ENCODE data around the gene OLFML2B.
"Not testable (repeated sequence)": the region's sequence is repeated elsewhere in the genome, so short reads cannot be mapped to it uniquely, and the experiment has no call there.

OLFML2B gene

GRCh38 chr1:162033428-162033827 lies 9.8 kb upstream of the OLFML2B start:
- no peak for DNase-seq

DNA sequence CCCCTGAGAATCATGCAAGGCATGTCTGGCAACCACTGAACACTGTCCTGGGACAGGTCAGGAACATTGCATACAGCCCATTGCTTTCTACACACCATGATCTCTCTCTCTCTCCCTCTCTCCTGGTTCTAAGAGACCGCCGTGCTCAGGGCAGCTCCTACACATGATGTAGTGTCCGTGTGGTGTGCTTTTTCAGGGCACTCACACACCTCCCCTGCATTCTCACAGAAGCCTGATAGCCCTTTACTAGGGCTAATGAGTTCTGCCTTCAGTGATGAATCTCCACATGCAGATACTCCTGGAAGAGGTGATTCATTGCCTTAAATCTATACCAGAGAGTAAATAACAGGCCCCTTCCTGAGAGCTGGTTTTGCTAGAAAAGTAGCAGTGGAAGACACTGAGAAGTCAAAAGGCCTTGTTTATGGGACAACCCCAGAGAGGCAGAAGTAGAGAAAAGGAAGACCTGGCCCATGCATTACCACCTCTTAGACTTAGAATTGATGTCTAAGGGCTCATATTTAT lies 7.2 kb upstream of the OLFML2B start:
- DNase-seq: no peak

GRCh38 chr1:162029157-162029556 lies 5.5 kb upstream of the OLFML2B start:
- DNase-seq: no peak

GRCh38 chr1:162028726-162029125 lies 5.1 kb upstream of the OLFML2B start:
- DNase-seq: no peak

- DNase-seq: no peak
Measured at GRCh38 chr1:162026881-162027280, 3.2 kb upstream of the OLFML2B start.

DNA sequence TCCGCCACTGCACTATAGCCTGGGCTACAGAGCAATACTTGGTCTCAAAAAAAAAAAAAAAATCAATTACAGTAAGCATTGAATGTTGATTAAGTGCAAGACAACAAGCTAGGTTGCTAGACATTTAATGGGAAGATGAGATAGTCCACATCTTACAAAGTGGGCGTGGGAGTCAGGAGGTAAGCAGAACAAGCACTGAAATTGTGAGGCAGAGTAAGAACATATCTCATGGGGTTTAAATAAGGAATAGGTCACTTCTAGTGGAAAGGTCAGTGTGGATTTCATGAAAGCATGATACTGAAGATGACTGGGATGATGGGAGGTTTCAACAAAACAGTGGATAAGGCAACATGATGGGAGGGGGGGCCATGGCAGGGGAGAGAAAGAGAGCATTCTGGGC lies 1.9 kb upstream of the OLFML2B start:
- no peak for DNase-seq

GRCh38 chr1:162023181-162023546 lies 505 bp downstream of the OLFML2B start:
- no peak for DNase-seq

DNA sequence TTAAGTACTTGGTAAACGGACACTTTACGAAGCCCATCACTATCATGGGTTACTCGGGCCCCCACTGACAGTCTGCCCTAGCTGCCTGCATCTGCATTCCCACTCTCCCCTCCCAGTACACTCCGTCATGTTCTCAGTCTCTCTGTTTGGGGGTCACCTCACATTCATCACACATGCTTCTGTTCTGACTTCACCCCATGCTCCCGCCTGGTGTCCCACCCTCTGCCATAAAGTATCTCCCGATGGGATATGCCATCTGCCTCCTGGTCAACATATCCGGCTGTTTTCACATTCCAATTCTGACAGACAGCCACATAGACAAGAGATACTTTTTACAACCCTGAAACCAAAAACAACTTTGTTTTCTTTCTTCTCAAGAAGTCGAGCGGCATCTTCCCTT lies 1.0 kb downstream of the OLFML2B start:
- DNase-seq: no peak

DNA sequence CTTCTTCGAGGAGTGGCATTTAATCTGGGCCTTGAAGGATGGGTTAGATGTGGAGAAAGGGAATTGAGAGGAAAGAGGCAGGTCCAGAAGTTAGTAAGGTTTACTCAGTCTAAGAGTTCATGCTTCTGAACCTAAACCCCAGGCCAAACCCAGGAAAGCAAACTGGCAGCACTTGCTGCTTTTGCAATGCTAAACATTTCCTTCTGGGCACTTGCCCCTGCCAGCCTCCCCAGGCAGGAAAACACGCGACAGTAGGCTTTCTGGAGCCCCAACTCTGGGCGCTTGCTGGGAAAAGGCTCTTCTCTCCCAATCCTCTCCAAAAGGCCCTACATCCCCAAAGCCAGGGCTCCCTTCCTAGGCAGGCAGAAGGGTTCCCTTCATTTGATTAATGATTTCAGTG lies 2.5 kb downstream of the OLFML2B start:
- no peak for DNase-seq

- DNase-seq: no peak
Measured at GRCh38 chr1:162020150-162020549, 3.5 kb downstream of the OLFML2B start.

DNA sequence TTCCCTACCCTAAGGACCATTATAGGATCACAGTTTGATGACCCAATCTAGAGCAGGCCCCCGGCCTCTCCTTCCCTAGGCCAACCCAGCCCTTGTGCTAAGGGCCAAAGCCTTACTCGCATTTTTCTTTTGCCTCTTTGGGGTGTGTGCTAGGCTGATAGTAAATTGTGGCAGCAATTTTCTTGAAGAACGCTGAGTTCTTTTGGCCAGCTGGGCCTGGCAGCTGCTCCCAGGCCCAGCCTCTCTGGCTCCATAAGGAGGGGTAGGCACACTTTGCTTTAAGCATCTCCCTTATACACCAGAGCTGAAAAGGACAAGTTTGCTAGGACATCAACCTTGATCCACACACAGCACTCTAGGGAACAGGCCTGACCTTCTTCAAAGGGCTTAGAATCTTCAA lies 4.2 kb downstream of the OLFML2B start:
- DNase-seq: no peak

DNA sequence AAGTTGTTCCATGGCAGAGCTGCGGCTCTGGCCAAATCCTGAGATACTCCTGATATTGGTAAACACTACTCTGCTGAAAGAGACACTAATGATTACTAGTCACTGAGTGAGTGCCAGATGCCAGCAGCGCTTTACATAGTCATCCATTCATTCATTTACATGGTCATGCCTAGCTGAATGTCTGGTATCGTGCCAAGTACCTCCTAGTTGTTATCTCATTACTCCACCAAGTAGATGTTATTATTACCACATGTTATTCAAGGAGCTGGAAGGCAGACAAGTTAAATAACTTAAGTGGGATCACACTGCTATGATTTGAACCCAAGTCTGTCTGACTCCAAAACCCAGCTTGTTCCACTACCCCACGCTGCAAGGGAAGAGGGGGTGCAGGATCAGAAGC lies 4.7 kb downstream of the OLFML2B start:
- no peak for DNase-seq

- no peak for DNase-seq
Measured at GRCh38 chr1:162018418-162018817, 5.3 kb downstream of the OLFML2B start.

DNA sequence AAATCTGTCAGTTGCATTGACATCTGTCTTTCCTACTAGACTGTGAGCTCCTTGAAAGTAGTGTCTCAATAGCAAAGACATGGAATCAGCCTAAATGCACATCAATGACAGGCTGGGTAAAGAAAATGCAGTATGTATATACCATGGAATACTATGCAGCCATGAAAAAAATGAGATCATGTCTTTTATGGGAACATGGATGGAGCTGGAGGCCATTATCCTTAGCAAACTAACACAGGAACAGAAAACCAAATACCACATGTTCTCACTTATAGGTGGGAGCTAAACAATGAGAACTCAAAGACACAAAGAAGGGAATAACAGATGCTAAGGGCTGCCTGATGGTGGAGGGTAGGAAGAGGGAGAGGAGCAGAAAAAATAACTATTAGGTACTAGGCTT lies 5.9 kb downstream of the OLFML2B start:
- not testable (repeated sequence) for DNase-seq

GRCh38 chr1:162016631-162017030 lies 7.0 kb downstream of the OLFML2B start:
- no peak for DNase-seq

DNA sequence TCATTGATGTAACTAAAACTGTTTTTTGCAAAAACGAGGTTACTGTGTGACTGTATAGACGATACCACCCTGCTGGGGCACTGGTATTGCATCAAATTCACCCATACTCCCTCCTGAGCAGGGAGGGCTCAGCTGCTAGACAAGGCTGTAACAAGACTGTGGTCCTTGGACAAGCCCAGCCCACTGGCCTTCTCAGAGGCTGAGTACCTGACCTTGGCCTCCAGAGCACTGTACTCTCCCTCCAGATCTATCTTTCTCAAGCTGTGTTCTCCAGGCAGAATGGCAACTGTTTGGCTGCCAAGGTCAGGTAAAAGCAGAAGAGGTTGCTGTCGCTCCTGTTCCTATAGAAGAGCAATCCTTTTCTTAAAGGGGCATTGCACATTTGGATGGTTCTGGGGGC lies 8.5 kb downstream of the OLFML2B start:
- no peak for DNase-seq

GRCh38 chr1:162014202-162014601 lies 9.5 kb downstream of the OLFML2B start:
- no peak for DNase-seq

GRCh38 chr1:162013289-162013688 lies 10.4 kb downstream of the OLFML2B start:
- no peak for DNase-seq

- no peak for DNase-seq
Measured at GRCh38 chr1:162011337-162012012, 12.2 kb downstream of the OLFML2B start.

GRCh38 chr1:162010175-162010506 lies 13.5 kb downstream of the OLFML2B start:
- DNase-seq: no peak

- DNase-seq: no peak
Measured at GRCh38 chr1:162009501-162010174, 14.0 kb downstream of the OLFML2B start.

- no peak for DNase-seq
Measured at GRCh38 chr1:162008799-162009198, 14.9 kb downstream of the OLFML2B start.

DNA sequence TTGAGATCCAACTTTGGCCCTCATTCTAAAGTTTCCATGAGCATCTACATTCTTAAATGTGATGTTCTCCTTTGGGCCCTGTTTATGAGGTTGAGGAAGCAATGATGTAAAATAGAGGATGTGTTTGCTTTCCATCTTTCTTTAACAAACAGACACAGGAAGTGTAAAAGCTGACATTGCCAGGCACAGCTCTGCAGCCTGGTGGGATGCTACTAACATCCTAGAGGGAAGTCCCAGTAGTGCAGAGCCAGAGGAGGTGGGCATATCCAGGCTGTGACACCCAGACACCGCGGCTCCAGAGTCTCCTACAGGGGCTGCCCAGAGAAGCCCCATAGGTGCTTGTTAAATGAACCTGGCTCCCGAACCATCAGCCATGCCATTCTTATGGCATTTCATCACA lies 16.2 kb downstream of the OLFML2B start:
- no peak for DNase-seq

GRCh38 chr1:162006081-162006480 lies 17.6 kb downstream of the OLFML2B start:
- DNase-seq: no peak

- no peak for DNase-seq
Measured at GRCh38 chr1:162004441-162004950, 19.2 kb downstream of the OLFML2B start.

Data from CD4-positive, alpha-beta T cell treated with Interleukin-6 for 4 hours (primary cell).